SK-N-MC (cell line): ENCODE data around the gene LRRN1.

Experiments used
- DNase-seq: peaks from one replicate; pipeline ENCODE4 v3.0.0-alpha.2; 2011; ENCODE audit warnings: low read depth, low spot score
- H3K27ac ChIP-seq: fragments of 200-600 bp; sonication (generic); 2 replicates; pipeline ENCODE4 v1.5.1; 2016; ENCODE audit warnings: mixed run types
- H3K36me3 ChIP-seq: fragments of 200-600 bp; sonication (generic); 2 replicates; pipeline ENCODE4 v1.6.1; 2017; ENCODE audit warnings: antibody characterized with exemption, low read length, mixed read lengths; ENCODE audit not compliant: insufficient read depth
- H3K4me3 ChIP-seq: fragments of 200-600 bp; sonication (generic); 2 replicates; pipeline ENCODE4 v1.5.1; 2016
- H3K9ac ChIP-seq: fragments of 200-600 bp; sonication (generic); 2 replicates; pipeline ENCODE4 v1.8.0; 2017; ENCODE audit warnings: mixed run types, mixed read lengths; ENCODE audit not compliant: insufficient read length
- H3K9me3 ChIP-seq: fragments of 200-600 bp; sonication (generic); 2 replicates; pipeline ENCODE4 v1.6.1; 2017; ENCODE audit warnings: low read depth, mild to moderate bottlenecking, antibody characterized with exemption, low read length, moderate library complexity, mixed read lengths
- EZH2 ChIP-seq: fragments of 200-600 bp; sonication (generic); IDR thresholded peaks from one replicate; pipeline ENCODE4 v1.6.1; 2017; ENCODE audit warnings: antibody characterized with exemption
- FOXP2 ChIP-seq: optimal IDR thresholded peaks from 2 replicates; pipeline ENCODE3; 2011; ENCODE audit warnings: mild to moderate bottlenecking, moderate library complexity; ENCODE audit not compliant: insufficient read depth; ENCODE audit errors: extremely low read length, control extremely low read depth
- POLR2AphosphoS5 ChIP-seq: IDR thresholded peaks from 2 replicates; pipeline ENCODE4 v1.6.1; 2012; ENCODE audit warnings: mild to moderate bottlenecking, low read depth, low read length, borderline replicate concordance

The LRRN1 gene

DNA sequence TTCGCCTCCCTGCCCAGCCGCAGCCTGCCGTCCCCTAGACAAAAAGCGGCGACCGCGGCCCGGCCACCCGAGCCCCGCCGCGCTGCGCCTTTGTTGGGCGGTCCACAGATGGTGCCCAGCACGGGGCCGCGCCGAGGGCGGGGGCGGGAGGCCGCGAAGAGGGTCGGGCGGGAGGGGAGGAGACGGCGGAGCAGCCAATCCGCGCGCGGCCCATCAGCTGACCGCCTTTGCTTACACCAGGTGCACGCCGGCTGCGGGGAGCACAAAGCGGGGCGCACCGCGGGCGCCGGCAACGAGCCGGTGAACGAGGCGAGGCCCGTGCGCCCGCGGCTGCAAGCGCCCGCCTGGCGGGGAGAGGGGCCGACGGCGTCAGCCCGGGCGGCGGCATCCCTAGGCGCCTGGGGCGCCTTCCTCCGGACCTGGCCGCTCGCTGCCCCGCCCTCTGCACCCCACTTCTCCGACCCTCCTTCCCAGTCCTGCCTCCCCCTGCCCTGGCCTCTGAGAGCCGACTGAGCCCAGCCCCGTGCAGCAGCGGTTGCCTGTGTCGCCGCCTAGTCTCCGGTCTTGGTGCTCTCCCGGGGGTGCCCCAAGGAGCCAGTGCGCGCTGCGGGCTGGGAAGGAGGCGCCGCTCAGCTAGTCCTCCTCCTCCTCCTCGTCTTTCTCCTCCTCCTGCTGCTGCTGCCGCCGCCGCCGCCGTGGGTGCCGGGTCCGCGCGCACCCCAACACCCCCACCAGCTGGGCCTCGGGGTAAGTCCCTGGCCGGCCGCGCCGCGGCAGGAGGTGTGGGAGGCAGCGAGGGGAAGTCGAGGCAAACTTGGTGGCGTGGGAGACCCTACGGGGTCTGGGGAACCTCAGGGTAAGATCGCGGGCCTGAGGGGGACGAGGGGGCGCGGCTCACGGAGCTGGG, at the start of gene LRRN1:
LRRN1 (plus strand) TSS at position 259 of the 907 bp plus-strand sequence. CDS start 45,211 bp downstream, outside the sequence.
- Histone ChIP-seq H3K36me3 (no peaks in the 10 kb centered on the region), H3K9ac (no peak within 1 kb of the TSS), H3K4me3 (peak within 1 kb of the TSS; percentile 28; the same call in 1 of the 2 replicates), H3K9me3 (no peaks in the 10 kb centered on the region), H3K27ac (no peak within 1 kb of the TSS)
- no peak for TF ChIP-seq EZH2
- DNase-seq, result no peak

DNA sequence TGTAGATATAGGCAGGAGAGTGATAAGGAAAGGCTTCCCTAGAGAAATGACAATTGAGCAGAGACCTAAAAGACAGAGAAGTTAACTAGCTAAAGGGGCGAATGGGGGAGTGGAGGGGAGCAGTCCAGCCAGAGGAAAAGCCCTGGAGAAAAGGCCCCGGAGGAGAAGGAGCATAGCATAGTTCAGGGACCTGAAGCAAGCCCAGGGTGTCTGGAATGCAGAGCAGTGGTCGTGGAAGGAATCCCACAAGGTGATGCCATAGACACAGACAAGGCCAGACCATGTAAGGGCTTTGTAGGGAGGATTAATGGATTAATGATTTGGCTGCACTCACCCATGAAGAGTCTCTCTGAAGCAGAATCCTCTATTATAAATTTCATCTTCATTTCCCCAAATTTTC, 45.8 kb upstream of the LRRN1 start:
- no peak overlapping the region for H3K4me3 ChIP-seq
- H3K9me3 ChIP-seq, result no peaks in the 10 kb centered on the region
- no peak overlapping the region for H3K9ac ChIP-seq
- H3K27ac ChIP-seq, result no peak overlapping the region
- no peak for DNase-seq
- no peaks in the 10 kb centered on the region for H3K36me3 ChIP-seq
- TF ChIP-seq POLR2AphosphoS5, result no peak
- no peak for TF ChIP-seq EZH2
- no peak for TF ChIP-seq FOXP2

DNA sequence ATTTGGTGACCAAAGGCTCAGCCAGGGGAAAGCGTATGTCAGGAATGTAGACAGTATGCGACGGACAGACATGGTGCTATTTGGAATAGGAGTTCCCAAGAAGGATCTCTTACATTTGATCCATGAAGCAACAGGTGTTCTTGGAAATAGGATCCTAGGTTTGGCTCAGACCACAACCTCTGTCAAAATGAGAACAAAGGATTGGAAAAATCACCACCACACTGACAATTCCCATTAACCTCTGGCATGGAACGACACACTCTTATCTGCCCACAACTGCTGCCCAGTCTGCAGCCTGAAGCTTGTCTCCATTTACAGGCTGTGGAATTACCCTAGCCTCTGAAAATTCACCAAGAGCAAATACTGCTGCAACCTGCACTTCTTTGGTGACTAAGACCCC, 33.6 kb upstream of the LRRN1 start:
- no peak for DNase-seq
- no peaks in the 10 kb centered on the region for H3K9me3 ChIP-seq
- TF ChIP-seq FOXP2, result no peak
- no peak for TF ChIP-seq EZH2
- TF ChIP-seq POLR2AphosphoS5, result no peak

DNA sequence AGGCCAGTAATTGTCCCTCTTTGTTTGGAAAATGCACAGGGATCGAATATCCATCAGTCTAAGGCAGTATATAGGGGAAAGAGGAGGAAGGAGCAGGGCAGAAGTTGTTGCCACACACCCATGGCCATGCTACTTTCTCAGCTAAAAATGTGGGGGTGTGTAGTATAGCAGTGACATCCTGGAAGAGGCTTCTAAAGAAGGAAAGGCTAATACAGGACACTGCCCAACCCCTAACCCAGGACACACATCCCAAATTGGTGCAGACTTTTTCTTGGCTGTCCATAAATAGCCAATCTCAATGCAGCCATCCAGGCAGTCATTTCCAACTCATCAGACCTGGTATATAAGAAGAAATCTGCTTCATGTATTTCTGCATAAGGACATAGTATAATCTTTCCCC, 33.1 kb upstream of the LRRN1 start:
- Histone ChIP-seq H3K9me3 (no peaks in the 10 kb centered on the region), H3K9ac (no peak overlapping the region), H3K36me3 (no peaks in the 10 kb centered on the region), H3K27ac (no peak overlapping the region), H3K4me3 (no peak overlapping the region)
- TF ChIP-seq POLR2AphosphoS5, result no peak
- TF ChIP-seq EZH2, result no peak
- no peak for TF ChIP-seq FOXP2
- no peak for DNase-seq

More for the DNA sequence above, 33.6 kb upstream of the LRRN1 start:
- H3K9ac ChIP-seq, result no peak overlapping the region
- H3K36me3 ChIP-seq, result no peaks in the 10 kb centered on the region
- no peak overlapping the region for H3K27ac ChIP-seq
- no peak overlapping the region for H3K4me3 ChIP-seq

DNA sequence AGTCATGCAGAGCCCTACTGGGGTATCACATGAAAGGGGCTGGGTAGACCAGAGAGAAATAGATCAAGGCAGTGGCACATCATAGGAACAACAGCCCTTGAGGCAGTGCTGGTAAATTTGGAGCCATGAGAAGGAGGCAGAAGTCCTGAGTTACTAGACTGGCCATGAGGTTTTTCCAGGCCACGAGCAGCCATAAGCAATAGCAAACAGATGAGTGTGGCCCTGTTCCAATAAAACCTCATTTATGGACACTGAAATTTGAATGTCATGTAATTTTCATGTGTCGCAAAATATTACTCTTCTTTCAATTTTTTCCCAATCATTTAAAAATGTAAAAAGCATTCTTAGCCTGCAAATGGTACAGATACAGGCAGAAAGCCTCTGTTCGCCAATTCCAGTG, 28.1 kb upstream of the LRRN1 start:
- Histone ChIP-seq H3K36me3 (no peaks in the 10 kb centered on the region), H3K4me3 (no peak overlapping the region), H3K9me3 (no peaks in the 10 kb centered on the region), H3K27ac (no peak overlapping the region), H3K9ac (no peak overlapping the region)
- TF ChIP-seq POLR2AphosphoS5 (no peak), FOXP2 (no peak)
- no peak for DNase-seq

DNA sequence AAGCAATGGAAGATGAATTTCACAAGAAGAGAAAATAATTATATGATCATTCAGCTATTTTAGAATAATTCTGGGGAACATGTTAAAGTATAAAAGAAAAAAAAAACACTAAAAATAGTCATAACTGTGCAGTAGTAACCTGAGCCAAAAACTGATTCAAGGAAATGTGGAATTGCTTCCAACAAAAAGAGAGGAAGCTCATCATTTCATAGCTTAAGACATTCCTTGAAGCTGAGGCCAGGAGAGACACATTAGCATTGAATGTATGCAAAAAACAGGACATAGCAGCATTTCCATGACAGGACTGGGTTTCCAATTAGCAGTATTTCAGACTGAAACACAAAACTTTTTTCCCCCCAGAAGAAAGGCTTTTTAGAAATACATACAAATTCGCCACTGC, 27.7 kb upstream of the LRRN1 start:
- Histone ChIP-seq H3K36me3 (no peaks in the 10 kb centered on the region), H3K4me3 (no peak overlapping the region), H3K27ac (no peak overlapping the region), H3K9ac (no peak overlapping the region), H3K9me3 (no peaks in the 10 kb centered on the region)
- no peak for TF ChIP-seq FOXP2
- TF ChIP-seq POLR2AphosphoS5, result no peak
- no peak for TF ChIP-seq EZH2
- no peak for DNase-seq

DNA sequence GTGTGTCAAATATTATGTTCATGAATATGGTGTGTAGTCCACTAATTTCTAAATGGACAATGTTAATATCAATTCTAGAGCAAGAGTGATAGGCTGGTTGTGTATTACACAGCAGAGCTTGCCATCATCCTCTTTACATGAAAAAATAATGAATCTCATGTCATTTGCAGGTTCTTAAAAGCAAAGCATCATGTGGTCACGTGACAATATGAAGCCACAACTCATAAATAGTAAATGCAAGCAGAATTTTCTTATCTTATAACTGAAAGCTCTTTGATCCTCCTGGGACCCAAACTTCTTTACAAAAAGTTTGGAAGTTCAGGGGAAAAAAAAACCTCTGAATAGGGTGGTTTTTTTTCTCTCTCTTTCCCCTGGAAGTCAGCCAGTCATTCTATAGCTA, 26.9 kb upstream of the LRRN1 start:
- Histone ChIP-seq H3K9me3 (no peaks in the 10 kb centered on the region), H3K4me3 (no peak overlapping the region), H3K9ac (no peak overlapping the region), H3K27ac (no peak overlapping the region), H3K36me3 (no peaks in the 10 kb centered on the region)
- DNase-seq, result no peak
- TF ChIP-seq POLR2AphosphoS5, result no peak
- TF ChIP-seq FOXP2, result no peak
- TF ChIP-seq EZH2, result no peak

DNA sequence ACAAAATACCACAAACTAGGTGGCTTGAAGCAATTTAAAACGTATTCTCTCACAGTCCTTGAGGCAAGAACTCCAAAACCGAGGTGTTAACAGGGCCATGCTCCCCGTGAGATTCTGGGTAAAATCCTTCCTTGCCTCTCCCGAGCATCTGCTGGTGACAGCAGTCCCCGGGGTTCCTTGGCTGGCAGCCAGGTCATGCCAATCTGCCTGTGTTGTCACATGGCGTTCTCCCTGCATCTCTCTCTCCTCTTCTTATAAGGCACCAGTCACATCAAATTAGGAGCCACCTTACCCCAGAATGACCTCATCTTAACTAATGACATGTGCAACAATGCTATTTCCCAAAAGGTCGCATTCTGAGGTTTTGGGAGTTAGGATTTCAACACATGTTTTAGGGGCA, 26.3 kb upstream of the LRRN1 start:
- Histone ChIP-seq H3K27ac (no peak overlapping the region), H3K9me3 (no peaks in the 10 kb centered on the region), H3K9ac (no peak overlapping the region), H3K36me3 (no peaks in the 10 kb centered on the region), H3K4me3 (no peak overlapping the region)
- no peak for TF ChIP-seq POLR2AphosphoS5
- TF ChIP-seq FOXP2, result no peak
- TF ChIP-seq EZH2, result no peak
- DNase-seq, result no peak

DNA sequence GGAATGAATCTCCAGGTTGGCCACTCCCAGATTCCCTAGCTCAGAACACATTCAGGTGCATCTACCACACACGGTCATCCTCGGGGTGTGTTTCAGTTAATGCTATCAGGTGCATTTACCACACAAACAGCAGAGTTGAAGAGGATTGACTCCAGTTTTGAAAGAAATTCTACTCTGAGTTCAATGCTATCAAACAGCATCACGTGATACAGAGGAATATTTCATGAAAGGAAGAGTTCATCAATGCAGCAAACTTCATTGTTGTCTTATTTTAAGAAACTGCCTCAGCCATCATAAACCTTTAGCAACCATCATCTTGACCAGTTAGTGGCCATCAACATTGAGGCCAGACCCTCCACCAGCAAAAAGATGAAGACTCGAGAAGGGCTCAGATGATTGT, 22.6 kb upstream of the LRRN1 start:
- DNase-seq, result no peak
- H3K4me3 ChIP-seq, result no peak overlapping the region
- H3K9ac ChIP-seq, result no peak overlapping the region
- TF ChIP-seq EZH2 (no peak), POLR2AphosphoS5 (no peak), FOXP2 (no peak)
- H3K36me3 ChIP-seq, result no peaks in the 10 kb centered on the region
- no peaks in the 10 kb centered on the region for H3K9me3 ChIP-seq
- no peak overlapping the region for H3K27ac ChIP-seq
